Left cardiac atrium (tissue), 4 donors: ENCODE data around the gene TF. TPM values are rescaled to one million over a fixed set of nuclear protein-coding genes. Genes with fewer than 3 reads are reported as not detected.
A peak's percentile ranks its signal among the peaks of the same experiment; 100 is the strongest.
"Not testable (repeated sequence)": the region's sequence is repeated elsewhere in the genome, so short reads cannot be mapped to it uniquely, and the experiment has no call there.

Experiments
- ATAC-seq, 2 donors: fragments of 200-7000 bp; cut with Tn5 transposase; one replicate each; pipeline ENCODE4 v1.9.1; 2020; ENCODE audit warnings: mild to moderate bottlenecking in 2 of 2, moderate library complexity in 2 of 2
- DNase-seq: peaks from one replicate; pipeline ENCODE4 v3.0.0-alpha.2; 2020
- intact Hi-C, 2 donors: fragments of 100-400 bp; cut with DNase I; formaldehyde crosslinking; loops; one replicate each; pipeline versions ENCODE4 v1.14.1 to v1.15.1; 2022 to 2023
- long read RNA-seq: library from polyadenylated mRNA; unstranded; transcript quantifications from one replicate; pipeline ENCODE4 v2.0.0, GENCODE V29; 2021
- total RNA-seq, 2 donors: library from RNA; stranded (reverse); fragmentation: NEBNext Ultra II Directional; extraction: Animal tissue kit (Norgen Biotek cat#: 25700); gene quantifications; one replicate each; pipeline ENCODE4 v1.2.1, GENCODE V29; 2021
- donor health status: DM: no; HTN: yes; CAD: no.
- donor health status: DM: no; HTN: yes; CAD: no; lungs with severe emphysema.
- donor health status: DM: yes; HTN: yes; CAD: no.
- donor health status: Dilated cardiomyopathy.

TF gene
- total RNA-seq = 100 to 1,000 TPM in 1 of 2 donors, 10 to 100 TPM in 1; 31.8 to 111 TPM
- long read RNA-seq, full-length matches to known transcripts = 1 of 3 reads
- long read RNA-seq, partial matches to known transcripts = 0 of 3 reads
- long read RNA-seq, other reads (novel, unspliced or antisense) = 2 of 3 reads

- intact Hi-C loops = no loop called here
- ATAC-seq = peak; percentile 45 to 86
- peak; percentile 30 for DNase-seq
Measured at GRCh38 chr3:133745981-133746711, at the start of gene TF. Gene TF (plus strand): TSS chr3:133746393. CDS start chr3:133746441, 48 bp downstream.

DNA sequence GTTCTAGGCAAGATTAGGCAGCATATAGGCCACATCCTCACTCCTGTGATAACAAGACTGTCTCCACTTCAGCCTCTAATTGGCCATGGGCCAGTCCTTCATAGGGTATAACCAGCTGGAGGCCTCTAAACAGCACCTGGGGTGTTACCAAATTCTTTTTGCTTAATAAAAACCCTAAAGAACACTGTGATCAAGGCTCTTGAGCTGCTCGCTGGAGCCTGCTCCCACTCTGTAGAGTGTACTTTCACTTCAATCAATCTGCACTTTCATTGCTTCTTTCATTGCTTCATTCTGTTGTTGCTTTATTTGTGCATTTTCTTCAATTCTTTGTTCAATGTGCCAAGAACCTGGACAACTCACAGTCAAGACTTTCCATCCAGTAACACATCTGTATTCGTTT, 48.2 kb upstream of the TF start:
- intact Hi-C loops = no loop called here
- ATAC-seq (no peak), DNase-seq (no peak)

GRCh38 chr3:133699467-133699866, 46.7 kb upstream of the TF start:
- ATAC-seq (no peak), DNase-seq (no peak)
- intact Hi-C loops = no loop called here

DNA sequence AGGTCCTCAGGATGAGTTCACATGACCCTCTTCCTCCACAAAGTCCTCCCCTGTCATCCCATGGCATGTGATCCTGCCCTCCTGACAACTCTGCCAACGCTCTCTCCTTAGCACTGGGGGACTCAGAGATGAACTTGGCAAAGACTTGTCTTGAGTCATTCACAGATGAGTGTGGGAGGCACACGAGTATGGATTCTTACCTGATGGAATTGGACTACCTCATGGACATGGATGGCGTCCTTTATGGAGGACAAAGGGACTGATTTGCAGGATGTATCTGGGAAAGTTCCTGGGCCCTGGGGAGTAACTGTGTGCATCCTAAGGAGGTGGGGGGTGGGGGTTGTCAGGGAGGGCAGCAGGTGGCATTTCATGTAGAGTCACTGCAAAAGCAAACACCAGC, 46.3 kb upstream of the TF start:
- ATAC-seq = no peak
- no peak for DNase-seq
- intact Hi-C loops = no loop called here

DNA sequence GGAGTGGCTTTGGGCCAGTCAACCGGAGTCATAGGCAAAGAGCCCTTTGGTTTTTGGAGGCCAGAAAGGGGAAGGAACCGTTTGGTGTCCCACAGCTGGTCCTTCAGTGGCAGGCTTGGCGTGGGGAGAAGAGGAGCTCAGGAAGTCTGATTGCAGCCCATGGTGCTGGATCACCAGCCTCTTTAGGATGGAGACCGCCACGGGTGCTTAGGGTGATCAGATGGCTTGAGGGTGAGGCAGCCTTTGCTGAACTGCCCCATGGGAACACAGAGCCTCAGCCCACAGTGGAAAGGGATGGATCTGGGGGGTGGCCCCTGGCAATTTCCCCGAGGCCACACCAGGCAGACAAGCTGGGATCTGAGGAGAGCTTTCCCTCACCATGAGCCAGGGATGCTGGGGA, 45.8 kb upstream of the TF start:
- ATAC-seq = no peak
- DNase-seq = no peak
- intact Hi-C loops = no loop called here

- no peak for DNase-seq
- no peak for ATAC-seq
- intact Hi-C loops = no loop called here
Measured at GRCh38 chr3:133701435-133702358, 44.5 kb upstream of the TF start.

DNA sequence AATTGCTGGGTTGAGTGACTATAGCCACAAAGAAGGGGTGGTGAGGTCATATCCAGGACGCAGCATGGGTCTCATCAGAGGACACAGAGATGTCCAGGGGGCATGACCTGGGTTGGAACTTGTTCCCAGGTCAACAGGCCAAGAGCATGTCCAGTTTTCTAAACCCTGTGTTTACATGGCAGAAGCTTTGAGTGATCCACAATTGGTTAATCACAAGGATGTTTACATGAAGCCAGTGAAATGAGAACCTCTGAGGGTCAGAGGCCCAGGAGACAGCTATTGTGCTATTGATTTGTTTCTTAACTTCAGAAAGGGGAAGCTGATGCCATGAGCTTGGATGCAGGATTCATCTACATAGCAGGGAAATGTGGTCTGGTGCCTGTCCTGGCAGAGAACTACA, 42.3 kb upstream of the TF start:
- no peak for ATAC-seq
- intact Hi-C loops = no loop called here
- no peak for DNase-seq

DNA sequence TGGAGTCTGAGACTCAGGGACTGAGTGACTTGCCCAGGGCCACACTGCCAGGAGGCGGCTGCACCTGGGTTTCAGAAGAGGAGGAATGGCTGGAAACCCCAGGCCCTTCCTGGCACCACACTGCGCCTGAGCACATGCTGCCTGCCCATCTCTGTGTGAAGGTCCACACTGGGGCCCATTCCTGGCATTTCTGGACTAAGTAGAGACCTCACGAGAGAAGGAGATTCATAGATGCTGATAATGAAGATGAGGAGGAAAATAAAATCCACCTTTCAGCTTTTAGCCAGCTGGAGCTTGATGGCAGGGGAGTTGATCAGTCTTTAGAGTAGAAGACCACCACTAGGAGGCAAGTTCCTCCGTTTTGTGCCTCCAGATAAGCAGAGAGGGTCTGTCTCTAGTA, 40.2 kb upstream of the TF start:
- intact Hi-C loops = no loop called here
- no peak for DNase-seq
- ATAC-seq = no peak

- intact Hi-C loops = no loop called here
- DNase-seq = no peak
- ATAC-seq = no peak
Measured at GRCh38 chr3:133709139-133709750, 36.9 kb upstream of the TF start.

DNA sequence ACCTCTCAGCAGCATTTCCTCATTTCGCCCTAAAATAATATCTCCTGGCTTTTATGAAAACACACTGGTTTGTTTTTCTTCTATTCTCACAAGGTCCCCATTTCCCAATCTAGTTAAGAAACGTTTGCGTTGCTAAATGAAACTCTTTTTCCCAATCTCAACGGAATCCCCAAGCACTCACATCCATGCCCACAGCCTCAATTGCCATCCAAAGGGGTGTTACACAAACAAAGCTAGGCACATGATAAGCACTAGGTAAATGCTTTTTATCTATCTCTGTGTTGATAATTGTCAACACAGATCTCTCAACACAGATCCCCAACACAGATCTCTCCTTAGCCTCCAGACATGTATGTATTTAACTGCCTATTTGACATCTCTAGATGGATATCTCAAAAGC, 35.2 kb upstream of the TF start:
- intact Hi-C loops = no loop called here
- ATAC-seq = peak in 1 of 2 donors; percentile 15
- no peak for DNase-seq

DNA sequence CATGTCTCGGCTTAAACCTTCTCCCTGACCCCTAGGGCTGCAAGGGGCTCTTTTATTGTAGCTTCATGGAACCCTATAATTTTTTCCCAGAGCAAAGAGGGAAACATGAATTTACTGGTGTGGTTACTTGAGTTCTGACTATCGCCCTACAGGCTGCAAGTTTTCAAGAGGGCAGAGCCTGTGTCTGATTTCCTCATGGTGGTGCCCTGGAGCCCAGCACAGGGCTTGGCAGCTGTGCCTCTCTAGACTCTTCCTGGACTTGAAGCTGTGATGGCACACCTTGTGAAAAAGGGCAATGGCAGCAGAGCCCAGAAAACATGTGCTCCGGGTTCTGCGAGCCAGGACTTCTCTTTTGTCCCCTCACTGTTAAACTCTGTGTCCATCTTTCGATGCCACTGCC, 34.2 kb upstream of the TF start:
- intact Hi-C loops = no loop called here
- no peak for ATAC-seq
- no peak for DNase-seq

- DNase-seq (no peak), ATAC-seq (no peak)
- intact Hi-C loops = no loop called here
Measured at GRCh38 chr3:133713347-133713746, 32.8 kb upstream of the TF start.

GRCh38 chr3:133717424-133717823, 28.8 kb upstream of the TF start:
- no peak for ATAC-seq
- intact Hi-C loops = no loop called here

DNA sequence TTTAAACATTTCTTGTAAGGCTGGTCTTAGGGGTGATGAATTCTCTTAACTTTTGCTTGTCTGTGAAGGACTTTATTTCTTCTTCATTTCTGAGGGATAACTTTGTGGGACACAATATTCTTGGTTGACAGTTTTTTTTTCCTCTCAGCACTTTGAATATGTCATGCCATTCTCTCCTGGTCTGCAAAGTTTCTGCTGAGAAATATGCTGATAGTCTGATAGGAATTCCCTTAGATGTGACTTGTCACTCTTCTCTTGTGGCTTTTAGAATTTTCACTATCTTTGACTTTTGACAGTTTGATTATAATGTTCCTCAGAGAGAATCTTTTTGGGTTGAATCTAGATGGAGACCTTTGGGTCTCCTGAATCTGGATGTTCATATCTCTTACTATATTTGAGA, 23.3 kb upstream of the TF start:
- ATAC-seq (no peak), DNase-seq (no peak)
- intact Hi-C loops = no loop called here

More at GRCh38 chr3:133717424-133717823, 28.8 kb upstream of the TF start:
- DNase-seq = no peak

GRCh38 chr3:133730993-133731392, 15.2 kb upstream of the TF start:
- no peak for ATAC-seq
- DNase-seq = no peak
- intact Hi-C loops = no loop called here

DNA sequence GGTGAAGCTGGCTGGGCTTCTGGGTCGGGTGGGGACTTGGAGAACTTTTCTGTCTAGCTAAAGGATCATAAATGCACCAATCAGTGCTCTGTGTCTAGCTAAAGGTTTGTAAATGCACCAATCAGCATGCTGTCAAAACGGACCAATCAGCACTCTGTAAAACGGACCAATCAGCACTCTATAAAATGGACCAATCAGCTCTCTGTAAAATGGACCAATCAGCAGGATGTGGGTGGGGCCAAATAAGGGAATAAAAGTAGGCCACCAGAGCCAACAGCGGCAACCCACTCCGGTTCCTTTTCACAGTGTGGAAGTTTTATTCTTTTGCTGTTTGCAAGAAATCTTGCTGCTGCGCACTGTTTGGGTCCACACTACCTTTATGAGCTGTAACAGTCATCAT, 14.0 kb upstream of the TF start:
- intact Hi-C loops, DNase-seq, ATAC-seq: not testable (repeated sequence)

DNA sequence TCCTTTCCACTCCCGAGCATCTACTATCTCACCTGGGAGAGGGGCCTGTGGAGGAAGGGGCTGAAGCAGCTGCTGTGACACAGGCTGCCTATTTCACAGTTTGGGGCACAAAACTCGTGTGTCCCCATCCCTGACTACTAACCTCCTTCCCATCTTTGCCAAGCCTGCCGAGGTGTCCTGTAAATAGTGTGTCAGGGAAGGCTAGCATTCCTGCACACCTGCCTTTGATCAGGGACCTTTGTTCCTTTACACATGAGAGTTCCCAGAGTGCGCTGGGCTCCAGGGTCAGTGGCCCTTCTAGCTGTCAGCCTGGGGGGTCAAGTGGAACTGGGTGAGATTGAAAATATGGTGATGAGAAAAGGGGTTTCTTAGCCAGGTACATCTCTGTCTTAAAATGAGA, 13.0 kb upstream of the TF start:
- no peak for DNase-seq
- intact Hi-C loops = no loop called here
- no peak for ATAC-seq

DNA sequence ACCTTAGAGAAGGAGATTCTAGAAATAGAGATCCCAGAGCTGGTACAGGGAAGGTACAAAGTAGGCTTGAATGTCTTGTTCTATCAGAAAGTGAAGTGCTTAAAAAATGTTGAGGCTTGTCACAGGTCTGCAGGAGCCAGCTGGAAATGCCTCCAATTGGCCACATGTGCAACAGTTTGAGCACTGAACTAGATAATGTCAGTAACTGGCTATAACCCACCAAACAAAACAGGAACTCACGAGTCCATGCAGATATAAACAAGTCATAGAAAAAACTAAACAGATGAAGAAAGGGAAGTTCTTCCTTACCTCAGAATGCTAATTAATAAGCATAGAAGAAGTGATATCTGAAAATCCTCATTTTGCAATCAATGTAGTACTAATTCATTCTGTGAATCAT, 11.9 kb upstream of the TF start:
- intact Hi-C loops = no loop called here
- no peak for ATAC-seq
- DNase-seq = no peak

GRCh38 chr3:133742351-133743091, 3.7 kb upstream of the TF start:
- intact Hi-C loops = loop anchor here in 1 of 2 donors (5.0 kb wide), 1 partner anchor 200 kb away; no protein-coding TSS in a partner anchor
- DNase-seq (no peak), ATAC-seq (peak in 1 of 2 donors; percentile 20)
